Renal cortical epithelial cell (primary cell): ENCODE results near the gene IL11. TPM values are rescaled to one million over a fixed set of nuclear protein-coding genes. Genes with fewer than 3 reads are reported as not detected.

Experiments
- DNase-seq: peaks from one replicate; pipeline ENCODE4 v3.0.0-alpha.2; 2011; ENCODE audit warnings: low read depth
- total RNA-seq: library from RNA; depleted of rRNA; stranded (reverse); fragments of >200 nt; gene quantifications from 2 replicates; pipeline ENCODE4 v1.2.3, GENCODE V29; 2014

The IL11 gene
- total RNA-seq, 1 donor from 2014 or later: 3.7 TPM

DNA sequence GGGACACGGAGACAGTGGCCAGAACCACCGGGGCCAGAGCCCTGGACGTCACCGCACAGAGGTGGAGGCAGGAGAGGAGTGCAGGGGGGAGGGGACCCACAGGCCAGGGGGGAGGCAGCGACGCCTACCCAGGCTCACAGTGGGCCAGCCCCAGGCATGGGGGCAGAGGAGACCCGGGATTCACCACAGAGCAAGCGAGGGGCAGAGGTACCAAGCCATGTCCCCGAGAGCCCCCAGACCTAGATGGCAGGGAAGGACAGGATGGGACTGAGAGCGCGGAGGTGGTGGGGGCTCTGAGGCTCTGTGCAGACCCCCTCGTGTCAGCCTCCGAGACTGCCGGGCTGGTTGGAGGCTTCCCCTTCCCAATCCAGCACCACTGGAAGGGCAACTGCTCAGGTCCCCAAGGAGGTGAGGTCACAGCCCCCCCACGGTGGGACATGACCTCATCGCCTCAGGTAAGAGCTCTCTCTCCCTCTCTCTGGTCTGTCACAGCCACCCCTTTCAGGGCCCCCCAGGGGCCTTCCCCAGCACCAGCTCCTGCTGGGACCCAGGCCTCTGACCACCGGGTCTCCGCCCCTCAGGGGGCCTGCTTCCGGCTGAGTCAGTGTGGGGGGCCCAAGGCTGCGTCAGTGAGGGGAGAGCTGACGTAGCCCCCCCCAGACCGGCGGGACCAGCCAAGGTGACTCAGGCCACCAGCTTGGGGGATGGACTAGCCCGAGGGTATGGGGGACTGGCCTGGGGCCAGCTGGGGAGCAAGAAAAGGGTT lies 2.2 kb upstream of the IL11 start:
- DNase-seq: no peak

- no peak for DNase-seq
Observed at GRCh38 chr19:55369653-55370304, 484 bp downstream of the IL11 start.

DNA sequence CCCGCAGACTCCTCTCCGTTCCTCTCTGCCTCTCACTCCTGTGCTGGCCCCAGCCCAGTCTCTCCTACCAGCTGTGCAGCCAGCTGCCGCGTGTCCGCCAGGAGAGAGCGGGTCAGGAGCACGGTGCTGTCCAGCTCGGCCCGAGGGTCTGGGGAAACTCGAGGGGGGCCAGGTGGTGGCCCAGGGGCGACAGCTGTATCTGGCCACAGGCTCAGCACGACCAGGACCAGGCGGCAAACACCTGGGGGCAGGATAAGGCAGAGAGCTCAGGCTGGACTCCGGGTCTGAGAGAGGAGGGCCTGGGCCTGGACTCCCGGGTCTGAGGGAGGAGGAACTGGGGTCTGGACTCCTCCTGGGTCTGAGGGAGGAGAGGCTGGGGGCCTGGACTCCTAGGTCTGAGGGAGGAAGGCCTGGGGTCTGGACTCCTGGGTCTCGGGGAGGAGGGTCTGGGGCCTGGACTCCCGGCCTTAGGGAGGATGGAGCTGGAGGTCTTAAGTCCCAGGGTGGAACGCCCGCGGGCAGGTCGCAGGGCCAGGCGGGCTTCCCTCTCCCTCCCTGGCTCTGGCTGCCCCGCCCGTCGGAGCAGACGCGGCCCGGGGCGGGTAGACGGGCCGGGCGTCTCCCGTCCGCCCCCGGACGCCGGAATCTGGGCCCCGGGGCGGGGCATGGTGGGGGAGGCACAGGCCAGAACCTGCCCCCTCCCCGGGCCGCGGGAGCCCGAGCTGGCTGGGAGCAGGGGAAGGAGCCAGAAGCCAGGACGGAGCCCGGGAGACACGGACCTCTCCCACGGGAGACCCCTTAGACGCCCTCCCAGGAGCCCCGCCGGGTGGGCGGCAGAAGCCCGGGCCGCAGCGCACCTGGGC lies 1.3 kb downstream of the IL11 start:
- no peak for DNase-seq

DNA sequence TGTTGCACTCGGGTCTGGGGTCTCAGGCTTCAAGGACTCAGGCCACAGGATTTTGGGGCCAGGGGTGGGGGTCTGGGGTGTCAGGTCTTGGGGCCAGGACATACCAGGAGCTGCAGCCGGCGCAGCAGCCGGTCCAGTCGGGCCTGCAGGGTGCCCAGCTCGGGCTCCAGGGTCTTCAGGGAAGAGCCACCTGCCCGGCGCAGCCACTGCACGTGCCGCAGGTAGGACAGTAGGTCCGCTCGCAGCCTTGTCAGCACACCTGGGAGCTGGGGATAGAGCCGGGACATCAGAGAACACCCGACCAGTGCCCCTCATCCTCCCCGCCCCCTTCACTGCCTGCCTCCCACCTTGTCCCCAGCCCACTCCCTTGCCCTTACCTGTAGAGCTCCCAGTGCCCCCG lies 2.2 kb downstream of the IL11 start:
- DNase-seq: no peak

DNA sequence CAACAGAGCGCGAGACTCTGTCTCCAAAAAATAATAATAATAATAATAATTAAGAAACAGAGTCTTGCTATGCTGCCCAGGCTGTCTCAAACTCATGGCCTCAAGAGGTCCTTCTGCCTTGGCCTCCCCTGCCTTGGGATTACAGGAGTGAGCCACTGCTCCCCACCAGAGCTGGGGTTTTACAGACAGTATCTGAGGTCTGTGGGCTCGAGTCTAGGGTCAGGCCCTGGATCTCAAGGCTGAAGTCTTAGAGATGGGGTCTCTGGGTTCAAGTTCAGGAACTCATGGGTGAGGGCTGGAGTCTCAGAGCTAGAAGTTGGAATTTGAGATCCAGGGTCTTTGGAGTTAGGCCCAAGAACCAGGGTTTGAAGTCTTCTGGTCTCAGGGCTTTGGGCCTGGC lies 3.5 kb downstream of the IL11 start:
- DNase-seq: no peak

DNA sequence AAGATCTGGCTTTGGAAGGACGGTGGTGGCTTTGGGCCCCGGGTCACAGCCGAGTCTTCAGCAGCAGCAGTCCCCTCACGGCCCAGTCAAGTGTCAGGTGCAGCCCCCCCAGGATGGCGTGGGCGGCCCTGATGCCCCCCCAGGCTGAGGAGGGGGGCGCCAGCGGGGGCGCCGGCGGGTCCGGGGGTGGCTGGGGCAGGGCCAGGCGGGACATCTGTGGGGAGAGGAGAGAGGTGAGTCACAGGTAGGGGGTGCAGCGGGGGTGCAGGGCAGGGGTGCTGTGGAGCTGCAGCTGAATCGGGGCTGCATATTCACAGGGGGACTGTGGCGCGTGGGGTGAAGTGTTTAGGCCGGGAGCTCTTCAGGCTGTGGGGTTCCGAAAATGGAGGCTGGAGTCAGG lies 4.3 kb downstream of the IL11 start:
- no peak for DNase-seq

DNA sequence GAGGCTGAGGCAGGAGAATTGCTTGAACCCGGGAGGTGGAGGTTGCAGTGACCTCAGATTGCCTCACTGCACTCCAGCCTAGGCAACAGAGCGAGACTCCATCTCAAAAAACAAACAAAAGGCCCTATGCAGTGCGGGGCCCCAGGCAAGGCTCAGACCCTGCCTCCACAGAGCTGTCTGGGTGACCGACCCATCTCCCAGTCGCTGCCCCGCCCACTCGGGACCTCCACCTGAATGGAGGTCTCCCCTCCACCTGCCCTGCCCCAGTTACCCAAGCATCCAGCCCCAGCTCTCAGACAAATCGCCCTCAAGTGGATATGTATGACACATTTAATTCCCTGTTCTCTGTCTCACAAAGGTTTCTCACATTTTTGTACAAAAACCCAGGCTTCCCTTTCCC lies 5.0 kb downstream of the IL11 start:
- no peak for DNase-seq

- DNase-seq: no peak
Observed at GRCh38 chr19:55362990-55363716, 7.1 kb downstream of the IL11 start, which contains the start of gene GARIN5B. GARIN5B (minus strand) TSS chr19:55363260; CDS start chr19:55363066, 194 bp downstream.

DNA sequence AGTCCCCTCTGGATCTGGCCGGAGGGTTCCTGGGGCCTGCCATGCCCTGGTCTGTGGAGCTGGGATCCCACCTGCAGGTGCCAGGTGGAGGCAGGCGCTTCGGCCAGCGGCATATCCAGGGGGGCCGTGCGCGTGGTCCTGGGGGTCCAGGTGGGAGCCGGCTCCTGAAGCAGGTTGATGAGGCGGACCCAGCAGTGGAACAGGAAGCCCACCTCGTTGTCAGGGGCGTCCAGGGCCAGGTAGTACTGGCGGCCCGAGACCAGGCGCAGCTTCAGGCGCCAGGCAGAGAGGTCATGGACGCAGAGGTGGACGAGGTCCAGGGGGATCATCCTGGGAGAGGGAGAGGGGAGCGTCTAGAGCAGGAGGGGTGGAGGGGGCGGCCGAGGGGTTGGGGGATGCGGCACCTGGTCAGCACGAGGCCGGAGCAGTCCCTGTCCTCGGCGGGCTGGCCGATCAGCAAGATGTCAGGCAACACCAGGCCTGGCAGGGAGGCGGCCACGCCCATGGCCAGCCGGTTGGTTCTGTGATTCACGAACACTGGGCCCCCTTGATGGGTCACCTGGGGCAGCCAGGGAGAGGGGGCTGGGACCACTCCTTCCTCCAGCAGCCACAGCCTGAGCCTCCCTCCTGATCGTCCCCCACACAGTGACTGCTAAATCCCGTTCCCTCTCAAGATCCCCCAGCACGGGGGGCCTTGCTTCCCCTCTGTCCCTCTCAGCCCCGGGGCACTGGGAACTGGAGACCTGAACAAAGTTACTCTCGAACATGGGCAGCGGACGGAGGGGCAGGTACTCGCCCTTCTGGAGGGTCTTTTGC lies 7.9 kb downstream of the IL11 start:
- no peak for DNase-seq

GRCh38 chr19:55360902-55361301 lies 9.4 kb downstream of the IL11 start:
- DNase-seq: no peak

DNA sequence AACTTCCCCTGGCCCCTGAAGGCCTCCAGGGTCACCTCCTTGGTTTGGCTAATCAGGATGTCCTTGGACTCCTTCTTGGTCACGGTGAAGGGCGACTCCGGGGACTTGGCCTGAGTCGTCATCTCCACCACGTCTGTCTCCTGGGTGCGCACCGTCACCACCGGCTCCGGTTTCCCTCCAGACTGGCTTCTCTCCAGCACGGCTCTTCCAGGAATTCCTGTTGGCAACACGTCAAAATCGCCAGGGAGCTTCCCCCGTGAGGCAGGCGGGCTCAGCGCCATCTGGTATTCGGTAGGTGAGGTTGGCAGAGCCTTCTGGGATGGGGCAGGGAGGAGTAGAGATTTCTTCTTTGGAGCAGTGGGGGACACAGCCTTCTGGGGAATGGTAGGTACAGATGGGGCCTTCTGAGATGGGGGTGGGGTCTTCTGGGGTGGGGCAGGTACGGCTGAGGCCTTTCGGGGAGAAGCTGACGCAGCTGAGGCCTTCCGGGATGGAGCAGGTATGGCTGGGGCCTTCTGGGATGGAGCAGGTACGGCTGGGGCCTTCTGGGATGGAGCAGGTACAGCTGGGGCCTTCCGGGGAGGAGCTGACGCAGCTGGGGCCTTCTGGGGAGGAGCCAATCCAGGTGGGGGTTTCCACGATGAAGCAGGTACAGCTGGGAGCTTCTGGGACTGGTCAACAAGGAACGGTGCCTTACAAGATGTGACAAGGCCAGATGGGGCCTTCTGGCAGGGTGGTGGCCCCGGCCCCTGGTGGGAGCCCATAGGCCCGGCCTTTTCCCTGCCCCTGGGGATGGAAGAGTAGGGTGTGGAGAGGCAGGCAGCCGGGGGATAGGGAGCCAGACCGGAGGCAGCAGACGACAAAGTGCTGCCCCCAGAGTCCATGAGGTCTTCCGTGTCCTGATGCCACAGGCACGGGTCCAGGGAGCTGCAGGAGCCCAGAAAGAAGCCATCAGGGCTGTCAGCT lies 11.0 kb downstream of the IL11 start:
- no peak for DNase-seq

- no peak for DNase-seq
Observed at GRCh38 chr19:55358493-55358892, 11.8 kb downstream of the IL11 start.

DNA sequence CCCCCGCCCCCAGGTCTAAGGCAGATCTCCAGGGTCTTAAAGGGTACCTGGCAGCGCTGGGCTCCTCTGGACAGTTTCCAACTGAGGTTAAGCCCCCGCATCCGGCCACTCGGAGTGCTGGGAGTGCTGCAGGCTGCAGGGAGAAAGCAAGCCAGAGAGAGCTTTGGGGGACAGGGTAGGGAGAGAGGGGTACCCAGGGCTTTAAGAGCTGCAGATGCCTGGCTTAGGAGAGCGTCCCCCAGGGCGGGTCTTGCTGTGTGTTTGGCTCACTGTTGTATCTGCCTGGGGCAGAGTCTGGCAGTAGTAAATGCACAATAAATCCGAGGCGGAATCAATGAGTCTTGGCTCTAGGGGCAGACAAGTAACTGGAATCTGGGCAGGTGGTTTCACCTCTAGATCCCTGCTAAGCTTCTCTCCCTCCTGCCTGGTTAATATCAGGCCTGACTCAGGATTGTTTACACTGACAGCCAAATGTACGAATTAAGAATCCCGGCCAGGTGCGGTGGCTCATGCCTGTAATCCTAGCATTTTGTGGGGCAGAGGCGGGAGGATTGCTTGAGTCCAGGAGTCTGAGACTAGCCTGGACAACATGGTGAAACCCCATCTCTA lies 14.9 kb downstream of the IL11 start:
- DNase-seq: no peak

- DNase-seq: no peak
Observed at GRCh38 chr19:55354698-55355212, 15.5 kb downstream of the IL11 start, which contains the start of gene COX6B2. COX6B2 (minus strand) TSS chr19:55354719; CDS start chr19:55354521, 198 bp downstream.

DNA sequence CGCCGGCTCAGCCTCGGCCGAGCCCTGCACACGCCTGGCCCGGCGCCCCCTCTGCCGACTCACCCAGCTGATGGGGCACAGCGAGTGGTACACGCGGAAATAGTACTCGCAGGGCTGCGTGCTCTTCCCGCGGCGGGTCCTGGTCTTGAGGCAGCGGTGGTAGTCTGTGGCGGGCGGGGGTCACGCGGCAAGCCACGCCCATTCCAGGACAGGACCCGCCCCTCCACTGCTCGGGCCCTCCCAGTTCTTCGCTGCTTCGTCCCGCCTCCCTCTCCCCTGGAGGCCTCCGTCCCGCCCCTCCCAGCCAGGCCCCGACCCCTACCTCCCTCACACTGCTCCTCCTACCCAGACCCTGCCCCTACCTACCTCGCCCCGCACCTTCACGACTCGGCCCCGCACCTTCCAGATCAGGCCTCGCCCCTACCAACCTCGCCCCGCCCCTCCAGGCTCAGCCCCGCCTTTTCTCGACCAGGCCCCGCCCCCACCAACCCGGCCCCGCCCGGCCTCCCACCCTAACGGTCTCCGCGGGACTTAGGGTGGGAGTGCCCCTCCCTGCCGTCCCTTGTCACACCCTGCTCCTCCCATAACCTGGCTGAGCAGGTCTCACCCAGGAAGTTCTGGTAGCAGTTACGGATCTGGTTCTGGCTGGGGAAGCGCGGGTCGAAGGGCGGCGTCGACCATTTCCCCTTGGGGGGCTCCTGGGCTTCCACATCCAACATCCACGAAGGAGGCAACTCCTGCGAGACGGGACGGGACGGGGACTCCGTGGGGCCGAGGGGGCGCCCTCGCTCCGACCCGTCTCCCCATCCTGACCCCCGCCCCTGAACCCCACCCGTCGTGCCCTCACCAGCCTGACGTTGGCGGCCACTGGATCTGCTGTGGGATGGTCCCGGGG lies 16.2 kb downstream of the IL11 start:
- no peak for DNase-seq

DNA sequence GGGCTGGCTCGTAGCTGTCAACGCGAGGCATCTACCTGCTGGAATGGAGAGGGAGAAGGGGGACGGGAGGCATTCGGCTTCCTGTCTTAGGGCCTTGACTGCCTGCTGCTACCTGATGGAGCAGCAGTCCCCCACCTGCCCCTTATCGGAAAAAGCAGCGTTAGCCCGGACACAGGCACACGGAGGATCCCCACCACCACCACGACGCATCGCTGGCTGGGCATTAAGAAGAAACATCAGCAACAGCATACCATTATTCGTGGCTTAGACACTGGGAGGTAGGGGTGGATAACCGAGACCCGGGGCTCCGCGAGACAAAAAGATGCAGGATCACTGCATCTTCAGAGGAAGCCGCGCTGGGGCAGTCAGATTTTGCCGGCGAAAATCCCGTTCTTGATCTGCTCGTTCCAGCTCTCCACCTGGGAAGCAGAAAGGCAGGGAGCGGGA lies 16.9 kb downstream of the IL11 start:
- DNase-seq: no peak

DNA sequence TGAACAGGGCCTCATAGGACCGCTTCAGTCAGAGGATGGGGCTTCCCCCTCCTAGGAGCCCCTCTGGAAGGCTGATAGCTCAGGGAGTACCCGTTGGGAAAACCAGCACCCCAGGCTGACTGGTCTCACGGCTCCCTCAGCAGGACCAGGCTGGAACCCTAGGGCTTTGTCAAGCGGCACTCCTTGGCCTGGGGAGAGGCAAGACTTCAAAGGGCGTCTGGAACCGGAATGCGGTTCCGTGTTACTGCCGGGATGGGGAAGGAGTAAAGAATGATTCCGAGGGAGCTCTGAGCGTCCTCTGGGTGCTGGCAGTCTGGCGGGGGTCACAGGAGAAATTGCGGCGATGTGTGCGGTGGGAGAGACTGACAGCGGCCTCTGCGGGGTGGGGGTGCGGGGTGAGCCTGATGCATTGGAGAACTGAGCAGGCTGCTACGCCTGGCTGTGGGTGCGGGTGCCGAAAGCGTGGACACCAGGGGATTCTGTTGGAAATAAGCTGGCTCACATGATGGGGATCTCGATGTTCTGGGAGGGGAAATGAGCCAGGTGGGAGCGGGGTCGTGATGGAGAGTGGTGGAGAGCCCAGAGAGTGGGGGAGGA lies 17.6 kb downstream of the IL11 start:
- no peak for DNase-seq
